Activated CD8-positive, alpha-beta memory T cell treated with anti-CD3 and anti-CD28 coated beads for 4 hours (primary cell): ENCODE results near the gene DDAH1.
"Not testable (repeated sequence)": the region's sequence is repeated elsewhere in the genome, so short reads cannot be mapped to it uniquely, and the experiment has no call there.

Experiments
- DNase-seq, 2 donors: peaks; one replicate each; pipeline ENCODE4 v3.0.0-alpha.2; 2020; ENCODE audit warnings: low read depth in 2 of 2

Gene DDAH1

GRCh38 chr1:85465099-85465785, at the start of gene DDAH1:
DDAH1 (minus strand) TSS chr1:85465159; CDS start chr1:85465045, 114 bp downstream.
- DNase-seq, result no peak

GRCh38 chr1:85513998-85514397, 49.0 kb upstream of the DDAH1 start:
- not testable (repeated sequence) for DNase-seq

GRCh38 chr1:85504417-85504816, 39.5 kb upstream of the DDAH1 start:
- DNase-seq, result no peak

- no peak for DNase-seq
Observed at GRCh38 chr1:85502625-85503083, 37.7 kb upstream of the DDAH1 start.

- DNase-seq, result no peak
Observed at GRCh38 chr1:85502171-85502570, 37.2 kb upstream of the DDAH1 start.

- no peak for DNase-seq
Observed at GRCh38 chr1:85501355-85501898, 36.5 kb upstream of the DDAH1 start.

- no peak for DNase-seq
Observed at GRCh38 chr1:85496941-85497582, 32.1 kb upstream of the DDAH1 start.

- DNase-seq, result no peak
Observed at GRCh38 chr1:85495556-85495955, 30.6 kb upstream of the DDAH1 start.

GRCh38 chr1:85494904-85495266, 29.9 kb upstream of the DDAH1 start:
- no peak for DNase-seq

GRCh38 chr1:85494074-85494903, 29.3 kb upstream of the DDAH1 start:
- no peak for DNase-seq

- no peak for DNase-seq
Observed at GRCh38 chr1:85490270-85490985, 25.5 kb upstream of the DDAH1 start.

- no peak for DNase-seq
Observed at GRCh38 chr1:85488126-85488525, 23.2 kb upstream of the DDAH1 start.

- DNase-seq, result no peak
Observed at GRCh38 chr1:85485516-85485915, 20.6 kb upstream of the DDAH1 start.

GRCh38 chr1:85484716-85485115, 19.8 kb upstream of the DDAH1 start:
- DNase-seq, result no peak

GRCh38 chr1:85484264-85484663, 19.3 kb upstream of the DDAH1 start:
- no peak for DNase-seq

- DNase-seq, result no peak
Observed at GRCh38 chr1:85481688-85482087, 16.7 kb upstream of the DDAH1 start.

GRCh38 chr1:85480566-85480965, 15.6 kb upstream of the DDAH1 start:
- no peak for DNase-seq

GRCh38 chr1:85479491-85479890, 14.5 kb upstream of the DDAH1 start:
- no peak for DNase-seq

- DNase-seq, result no peak
Observed at GRCh38 chr1:85478366-85478765, 13.4 kb upstream of the DDAH1 start.

GRCh38 chr1:85475055-85475454, 10.1 kb upstream of the DDAH1 start:
- DNase-seq, result no peak

GRCh38 chr1:85473390-85473789, 8.4 kb upstream of the DDAH1 start:
- no peak for DNase-seq

GRCh38 chr1:85471558-85471957, 6.6 kb upstream of the DDAH1 start:
- no peak for DNase-seq
